B cell (primary cell): Measurements from ENCODE around the gene EMID1.

ENCODE experiments used
- EZH2 ChIP-seq: IDR thresholded peaks from 2 replicates; pipeline ENCODE4 v1.6.1; 2012; ENCODE audit warnings: borderline replicate concordance, low read depth, mild to moderate bottlenecking, moderate library complexity, low read length; ENCODE audit not compliant: insufficient read depth, poor library complexity, severe bottlenecking
- TF ChIP-seq, protein P1 (sequence below): fragments of 200-600 bp; IDR thresholded peaks from one replicate; pipeline ENCODE4 v1.8.0; 2022; ENCODE audit warnings: antibody characterized with exemption, mild to moderate bottlenecking

DNA sequence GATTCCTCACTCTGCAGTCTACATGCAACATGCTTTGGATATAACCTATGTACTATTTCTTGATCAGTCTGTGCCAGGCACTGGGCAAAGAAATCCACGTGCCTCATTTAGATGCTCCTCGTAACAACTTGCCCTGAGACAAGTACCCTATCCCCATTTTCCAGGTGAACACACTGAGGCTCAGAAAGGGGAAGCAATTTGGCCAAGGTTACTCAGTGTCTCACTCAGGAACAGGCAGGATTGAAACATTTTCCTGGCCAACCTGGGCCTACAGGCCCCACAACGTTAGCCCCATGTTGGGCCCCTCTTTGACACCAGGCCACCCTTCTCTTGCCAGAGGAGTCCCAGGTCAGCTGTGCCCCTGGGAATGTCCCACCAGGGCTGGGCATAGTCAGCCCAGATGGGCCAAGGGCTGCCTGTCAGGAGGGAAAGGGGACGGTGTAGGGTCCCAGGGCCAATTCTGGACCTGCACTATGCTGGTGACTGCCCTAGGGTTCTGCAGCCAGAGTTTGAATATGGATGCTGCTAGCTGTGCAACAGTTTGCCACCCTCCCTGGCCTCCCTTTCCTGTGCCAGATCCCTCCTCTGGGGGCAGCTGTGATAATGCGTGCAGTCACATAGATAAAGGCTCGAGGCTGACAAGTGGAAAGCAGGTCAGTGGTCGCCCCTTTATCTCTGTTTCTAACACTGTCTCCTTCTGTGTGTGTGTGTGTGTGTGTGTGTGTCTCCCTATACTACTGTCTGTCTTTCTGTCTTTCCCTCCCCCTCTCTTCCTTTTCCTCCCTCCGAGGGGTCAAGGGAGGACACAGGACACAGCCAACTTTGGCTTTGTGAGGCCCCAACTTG lies 10.4 kb upstream of the EMID1 start:
- TF ChIP-seq, protein P1, sequence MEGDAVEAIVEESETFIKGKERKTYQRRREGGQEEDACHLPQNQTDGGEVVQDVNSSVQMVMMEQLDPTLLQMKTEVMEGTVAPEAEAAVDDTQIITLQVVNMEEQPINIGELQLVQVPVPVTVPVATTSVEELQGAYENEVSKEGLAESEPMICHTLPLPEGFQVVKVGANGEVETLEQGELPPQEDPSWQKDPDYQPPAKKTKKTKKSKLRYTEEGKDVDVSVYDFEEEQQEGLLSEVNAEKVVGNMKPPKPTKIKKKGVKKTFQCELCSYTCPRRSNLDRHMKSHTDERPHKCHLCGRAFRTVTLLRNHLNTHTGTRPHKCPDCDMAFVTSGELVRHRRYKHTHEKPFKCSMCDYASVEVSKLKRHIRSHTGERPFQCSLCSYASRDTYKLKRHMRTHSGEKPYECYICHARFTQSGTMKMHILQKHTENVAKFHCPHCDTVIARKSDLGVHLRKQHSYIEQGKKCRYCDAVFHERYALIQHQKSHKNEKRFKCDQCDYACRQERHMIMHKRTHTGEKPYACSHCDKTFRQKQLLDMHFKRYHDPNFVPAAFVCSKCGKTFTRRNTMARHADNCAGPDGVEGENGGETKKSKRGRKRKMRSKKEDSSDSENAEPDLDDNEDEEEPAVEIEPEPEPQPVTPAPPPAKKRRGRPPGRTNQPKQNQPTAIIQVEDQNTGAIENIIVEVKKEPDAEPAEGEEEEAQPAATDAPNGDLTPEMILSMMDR: no peak
- TF ChIP-seq EZH2: no peak
